B cell (primary cell): ENCODE results near the gene TMC2.

Experiments
- EZH2 ChIP-seq: IDR thresholded peaks from 2 replicates; pipeline ENCODE4 v1.6.1; 2012; ENCODE audit warnings: borderline replicate concordance, low read depth, mild to moderate bottlenecking, moderate library complexity, low read length; ENCODE audit not compliant: insufficient read depth, poor library complexity, severe bottlenecking
- TF ChIP-seq, protein P1 (sequence below): fragments of 200-600 bp; IDR thresholded peaks from one replicate; pipeline ENCODE4 v1.8.0; 2022; ENCODE audit warnings: antibody characterized with exemption, mild to moderate bottlenecking

DNA sequence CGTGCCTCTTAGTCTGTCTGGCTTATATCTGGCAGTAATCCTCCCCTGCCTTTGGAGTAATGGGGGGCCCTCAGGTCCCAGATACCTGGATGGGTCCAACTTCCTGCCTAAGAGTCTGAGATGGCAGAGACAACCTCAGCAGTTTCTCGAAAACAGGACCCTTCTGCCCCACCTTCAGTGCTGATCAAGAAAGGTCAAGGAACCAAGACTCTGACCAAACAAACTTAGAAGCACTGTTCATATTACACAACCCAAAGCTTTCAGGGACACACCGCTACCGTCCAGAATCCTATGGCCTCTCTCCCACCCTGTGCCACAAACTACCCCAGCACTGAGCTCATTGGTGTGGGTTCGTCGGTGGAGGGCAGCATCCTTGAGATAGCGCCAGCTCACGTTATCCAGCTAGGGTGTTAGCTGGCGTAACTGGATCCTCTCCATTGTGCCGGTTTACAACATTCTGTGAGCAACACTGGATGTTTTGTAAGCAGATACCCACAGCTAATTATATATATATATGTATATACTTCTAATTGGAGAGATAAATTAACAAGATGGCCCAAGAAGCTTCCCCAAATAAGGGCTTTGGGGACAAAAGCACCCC is 7.6 kb upstream of the TMC2 start:
- TF ChIP-seq, protein P1, sequence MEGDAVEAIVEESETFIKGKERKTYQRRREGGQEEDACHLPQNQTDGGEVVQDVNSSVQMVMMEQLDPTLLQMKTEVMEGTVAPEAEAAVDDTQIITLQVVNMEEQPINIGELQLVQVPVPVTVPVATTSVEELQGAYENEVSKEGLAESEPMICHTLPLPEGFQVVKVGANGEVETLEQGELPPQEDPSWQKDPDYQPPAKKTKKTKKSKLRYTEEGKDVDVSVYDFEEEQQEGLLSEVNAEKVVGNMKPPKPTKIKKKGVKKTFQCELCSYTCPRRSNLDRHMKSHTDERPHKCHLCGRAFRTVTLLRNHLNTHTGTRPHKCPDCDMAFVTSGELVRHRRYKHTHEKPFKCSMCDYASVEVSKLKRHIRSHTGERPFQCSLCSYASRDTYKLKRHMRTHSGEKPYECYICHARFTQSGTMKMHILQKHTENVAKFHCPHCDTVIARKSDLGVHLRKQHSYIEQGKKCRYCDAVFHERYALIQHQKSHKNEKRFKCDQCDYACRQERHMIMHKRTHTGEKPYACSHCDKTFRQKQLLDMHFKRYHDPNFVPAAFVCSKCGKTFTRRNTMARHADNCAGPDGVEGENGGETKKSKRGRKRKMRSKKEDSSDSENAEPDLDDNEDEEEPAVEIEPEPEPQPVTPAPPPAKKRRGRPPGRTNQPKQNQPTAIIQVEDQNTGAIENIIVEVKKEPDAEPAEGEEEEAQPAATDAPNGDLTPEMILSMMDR: no peak
- TF ChIP-seq EZH2: no peak
